HCEC 1CT (cell line): ENCODE measurements around the gene GABARAPL2.
"Not testable (repeated sequence)": the region's sequence is repeated elsewhere in the genome, so short reads cannot be mapped to it uniquely, and the experiment has no call there.

Experiments used
- DNase-seq: peaks from one replicate; pipeline ENCODE4 v3.0.0-alpha.2; 2017

The GABARAPL2 gene

GRCh38 chr16:75566040-75566757 is at the start of gene GABARAPL2:
Gene GABARAPL2 (plus strand): TSS chr16:75566379. CDS start chr16:75566487, 108 bp downstream.
- peak; percentile 74 for DNase-seq

GRCh38 chr16:75519175-75519574 is 47.0 kb upstream of the GABARAPL2 start:
- no peak for DNase-seq

- peak; percentile 17 for DNase-seq
These were observed 40.0 kb upstream of the GABARAPL2 start for GRCh38 chr16:75526032-75526790.

- DNase-seq: no peak
These were observed 38.3 kb upstream of the GABARAPL2 start for GRCh38 chr16:75527825-75528299.

GRCh38 chr16:75529056-75529905 is 36.9 kb upstream of the GABARAPL2 start:
- no peak for DNase-seq

- DNase-seq: no peak
These were observed 36.2 kb upstream of the GABARAPL2 start for GRCh38 chr16:75529959-75530358.

GRCh38 chr16:75532142-75532765 is 33.9 kb upstream of the GABARAPL2 start:
- DNase-seq: no peak

- DNase-seq: no peak
These were observed 33.4 kb upstream of the GABARAPL2 start for GRCh38 chr16:75532791-75533190.

GRCh38 chr16:75534560-75535205 is 31.5 kb upstream of the GABARAPL2 start:
- DNase-seq: no peak

GRCh38 chr16:75535211-75535843 is 30.9 kb upstream of the GABARAPL2 start:
- no peak for DNase-seq

- no peak for DNase-seq
These were observed 30.3 kb upstream of the GABARAPL2 start, which contains the start of gene CHST5 for GRCh38 chr16:75535901-75536300. Gene CHST5 (minus strand): TSS chr16:75536108. CDS start chr16:75530384, 5,724 bp downstream.

GRCh38 chr16:75537776-75538175 is 28.4 kb upstream of the GABARAPL2 start:
- no peak for DNase-seq

- DNase-seq: not testable (repeated sequence)
These were observed 27.2 kb upstream of the GABARAPL2 start for GRCh38 chr16:75538882-75539565.

GRCh38 chr16:75541236-75541635 is 24.9 kb upstream of the GABARAPL2 start:
- DNase-seq: no peak

- DNase-seq: not testable (repeated sequence)
These were observed 23.7 kb upstream of the GABARAPL2 start for GRCh38 chr16:75542462-75542861.

- not testable (repeated sequence) for DNase-seq
These were observed 20.3 kb upstream of the GABARAPL2 start for GRCh38 chr16:75545879-75546278.

GRCh38 chr16:75546293-75546692 is 19.9 kb upstream of the GABARAPL2 start:
- peak; percentile 20 for DNase-seq

- not testable (repeated sequence) for DNase-seq
These were observed 17.7 kb upstream of the GABARAPL2 start for GRCh38 chr16:75548456-75548855.

- DNase-seq: peak; percentile 37
These were observed 15.9 kb upstream of the GABARAPL2 start for GRCh38 chr16:75550211-75550662.

GRCh38 chr16:75552951-75553350 is 13.2 kb upstream of the GABARAPL2 start:
- no peak for DNase-seq
